HG02943 (cell line): ENCODE data around the gene CAPS.

Experiments
- ATAC-seq: cut with Tn5 transposase; IDR thresholded peaks from one replicate; pipeline ENCODE4 v1.9.1; 2021; ENCODE audit warnings: mild to moderate bottlenecking, low read depth, moderate library complexity; ENCODE audit not compliant: unreplicated experiment

The CAPS gene

DNA sequence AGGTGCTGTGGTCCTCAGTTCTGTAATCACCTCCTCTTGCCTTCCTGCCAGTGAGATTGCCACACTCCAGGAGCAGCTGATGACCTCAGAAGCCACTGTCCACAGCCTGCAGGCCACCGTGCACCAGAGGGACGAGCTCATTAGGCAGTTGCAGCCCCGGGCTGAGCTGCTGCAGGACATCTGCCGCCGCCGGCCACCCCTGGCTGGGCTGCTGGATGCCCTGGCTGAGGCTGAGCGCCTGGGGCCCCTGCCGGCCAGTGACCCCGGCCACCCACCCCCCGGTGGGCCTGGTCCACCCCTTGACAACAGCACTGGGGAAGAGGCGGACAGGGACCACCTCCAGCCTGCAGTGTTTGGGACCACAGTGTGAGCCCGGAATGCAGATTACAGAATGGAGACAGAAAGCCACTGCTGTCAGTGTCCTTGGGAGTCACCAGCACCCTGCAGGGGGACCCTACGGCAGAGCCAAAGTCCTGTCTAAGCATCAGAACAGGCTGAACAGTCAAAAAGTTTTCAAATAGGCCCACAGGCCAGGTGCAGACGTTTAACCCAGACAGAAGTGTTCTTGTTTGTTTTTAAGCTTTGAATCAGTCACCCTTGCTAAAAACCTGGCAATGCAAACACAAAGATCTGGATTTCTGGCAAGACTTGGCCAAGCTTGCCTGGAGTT is 5.1 kb upstream of the CAPS start:
- no peak for ATAC-seq

GRCh38 chr19:5910638-5910907 is 3.5 kb upstream of the CAPS start:
- no peak for ATAC-seq

GRCh38 chr19:5911366-5911765 is 2.7 kb upstream of the CAPS start:
- ATAC-seq = no peak

- no peak for ATAC-seq
Observed at GRCh38 chr19:5914358-5914774, 312 bp downstream of the CAPS start.

DNA sequence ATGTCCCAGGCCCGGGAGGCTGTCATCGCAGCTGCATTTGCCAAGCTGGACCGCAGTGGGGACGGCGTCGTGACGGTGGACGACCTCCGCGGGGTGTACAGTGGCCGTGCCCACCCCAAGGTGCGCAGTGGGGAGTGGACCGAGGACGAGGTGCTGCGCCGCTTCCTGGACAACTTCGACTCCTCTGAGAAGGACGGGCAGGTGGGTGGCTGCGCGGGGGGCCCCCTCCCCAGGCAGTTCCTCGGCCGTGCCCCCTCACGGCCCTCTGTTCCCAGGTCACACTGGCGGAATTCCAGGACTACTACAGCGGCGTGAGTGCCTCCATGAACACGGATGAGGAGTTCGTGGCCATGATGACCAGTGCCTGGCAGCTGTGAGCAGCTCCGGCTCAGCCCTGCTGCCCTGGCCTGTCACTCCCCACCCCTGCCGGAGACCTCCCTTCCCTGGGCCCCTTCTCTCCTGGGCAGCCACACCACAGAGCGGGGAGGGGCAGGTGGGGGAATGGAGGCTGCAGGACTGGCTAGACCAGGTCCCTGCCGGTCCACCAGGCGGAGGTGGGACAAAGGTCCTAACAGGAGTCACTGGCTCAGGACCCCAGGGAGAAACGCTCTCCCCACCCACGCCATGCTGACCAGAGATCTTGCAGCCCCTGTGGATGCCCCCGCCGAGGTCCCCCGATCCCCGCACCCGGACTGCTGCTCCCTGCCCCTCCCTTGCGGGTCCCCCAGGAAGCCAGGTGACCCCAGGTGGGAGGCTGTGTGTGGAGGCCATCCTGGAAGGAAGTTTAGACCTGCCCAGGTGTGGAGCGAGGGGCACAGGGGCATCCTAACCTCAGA is 1.1 kb downstream of the CAPS start:
- ATAC-seq = no peak

DNA sequence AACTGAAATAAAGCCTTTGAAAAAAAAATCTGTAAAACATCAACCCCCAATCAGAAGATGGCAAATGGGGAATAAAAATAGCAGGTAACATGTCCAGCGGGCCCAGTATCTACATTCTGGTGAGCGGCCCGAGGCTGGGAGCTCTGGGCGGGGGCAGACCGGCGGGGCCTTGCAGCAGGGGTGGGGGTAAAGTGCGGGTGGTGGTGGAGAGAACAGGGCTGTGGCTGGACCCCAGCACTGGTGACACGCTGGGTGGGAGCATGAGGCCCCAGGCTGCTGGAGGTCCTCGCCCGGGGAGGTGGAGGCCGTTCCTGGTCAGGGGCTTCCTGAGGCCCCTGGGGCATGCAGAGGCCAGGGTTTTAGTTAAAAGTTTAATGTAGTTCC is 1.7 kb downstream of the CAPS start:
- no peak for ATAC-seq

DNA sequence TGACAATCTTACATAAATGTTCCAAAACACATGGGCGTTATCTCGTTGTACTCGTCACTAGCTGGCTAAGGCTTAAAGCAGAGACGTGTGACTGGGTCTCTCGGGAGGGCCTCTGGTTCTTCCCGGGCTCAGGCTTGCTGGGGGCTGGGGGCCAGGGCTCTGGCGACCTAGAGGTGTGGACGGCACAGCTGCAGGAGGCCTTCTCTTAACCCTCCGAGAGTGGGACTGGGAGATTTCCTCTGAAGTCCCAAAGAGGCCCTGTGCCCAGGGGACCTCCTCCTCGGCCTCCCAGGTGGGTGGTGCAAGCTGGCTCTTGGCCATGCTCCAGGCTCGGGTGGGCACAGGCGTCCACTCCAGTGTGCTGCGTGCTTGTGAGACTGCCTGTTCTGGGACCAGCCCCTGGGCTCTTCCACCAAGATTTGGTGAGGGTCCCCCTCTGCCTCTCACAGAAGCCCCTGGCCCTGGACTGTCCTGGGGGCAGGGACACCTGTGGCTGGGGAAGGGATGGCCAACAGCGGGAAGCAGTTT is 2.2 kb downstream of the CAPS start:
- ATAC-seq = no peak

DNA sequence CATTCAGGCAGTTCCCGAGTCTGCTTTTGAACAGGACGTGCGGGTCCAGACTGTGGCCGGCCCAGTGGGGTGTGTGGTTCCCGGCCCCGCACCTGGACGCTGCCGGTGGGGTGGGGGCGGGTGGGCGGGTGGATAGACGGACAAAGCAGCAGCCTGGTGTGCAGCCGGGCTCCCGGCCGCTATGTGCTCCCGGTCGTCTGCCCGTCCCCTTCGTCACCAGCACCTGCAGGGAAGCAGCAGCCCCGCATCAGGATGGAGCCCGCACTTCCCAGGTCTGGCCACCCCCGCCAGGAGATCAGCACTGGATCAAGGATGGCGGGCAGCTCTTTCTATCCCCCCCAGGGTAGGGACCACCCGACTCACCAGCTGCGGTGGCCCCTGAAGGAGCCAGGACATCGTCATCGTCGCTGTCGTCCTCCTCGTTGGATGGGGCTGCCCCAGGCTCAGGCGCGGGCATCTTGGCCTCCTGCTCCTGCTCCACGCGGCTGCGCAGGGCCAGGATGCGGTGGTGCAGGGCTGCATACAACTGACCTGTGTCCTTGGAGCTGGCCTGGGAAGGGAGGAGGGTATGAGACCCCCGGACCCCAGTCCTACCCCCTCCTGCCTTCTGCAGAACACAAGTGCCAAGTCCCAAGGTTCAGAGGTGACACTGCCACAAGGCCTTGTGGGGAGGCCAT is 3.5 kb downstream of the CAPS start:
- no peak for ATAC-seq

DNA sequence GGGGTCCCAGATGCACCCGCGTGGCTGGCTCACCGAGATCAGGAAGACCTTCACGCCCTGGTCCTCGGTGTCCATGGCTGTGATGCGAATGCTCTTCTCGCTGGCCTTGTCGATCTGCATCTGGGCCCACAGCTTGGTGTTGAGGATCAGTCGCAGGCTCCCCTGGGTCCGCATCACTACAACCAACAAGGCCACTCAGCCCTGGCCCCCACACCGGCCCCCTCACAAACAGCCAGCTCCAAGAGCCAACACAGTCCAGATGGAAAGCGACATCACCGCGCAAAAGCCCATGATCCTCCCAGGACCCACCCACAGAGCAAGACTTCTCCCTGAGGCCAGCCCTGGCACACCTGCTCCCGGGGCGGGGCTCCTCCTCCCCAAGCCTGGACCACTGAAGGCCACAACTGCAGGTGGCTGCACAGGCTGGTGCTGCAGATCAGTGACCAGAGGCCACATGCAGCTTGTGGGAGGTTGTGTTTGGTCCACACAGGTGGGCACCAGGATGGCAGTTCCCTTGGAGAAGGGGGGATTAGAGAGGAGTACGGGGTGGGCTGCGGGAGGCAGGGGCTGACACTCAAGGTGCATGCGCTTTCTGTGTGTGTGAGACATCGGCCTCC is 4.5 kb downstream of the CAPS start:
- ATAC-seq = no peak

DNA sequence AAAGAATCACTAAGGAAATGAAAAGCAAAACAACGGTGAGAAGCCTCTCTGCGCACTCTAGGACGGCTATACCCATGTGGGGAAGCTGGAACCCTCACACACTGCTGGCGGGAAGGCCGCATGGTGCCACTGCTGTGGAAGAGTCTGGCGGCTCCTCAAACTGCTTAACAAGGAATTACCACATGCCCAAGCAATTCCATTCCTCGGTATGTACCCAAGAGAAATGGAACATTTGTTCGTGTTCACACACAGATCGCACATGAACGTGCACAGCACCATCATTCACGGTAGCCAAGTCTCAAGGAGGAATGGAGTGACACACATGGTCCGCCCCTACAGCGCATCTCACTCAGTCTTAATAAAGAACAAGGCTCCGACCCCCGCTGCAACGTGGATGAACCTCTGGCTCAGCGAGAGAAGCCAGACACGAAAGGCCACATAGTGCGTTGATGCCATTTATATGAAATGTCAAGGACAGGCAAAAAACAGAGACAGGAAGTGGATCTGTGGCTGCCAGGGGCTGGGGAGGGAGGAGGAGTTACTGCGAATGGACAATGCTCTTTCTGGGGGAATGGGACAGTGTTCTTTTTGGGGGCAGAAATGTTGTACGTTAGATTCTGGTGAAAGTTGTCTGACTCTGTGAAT is 7.6 kb downstream of the CAPS start:
- no peak for ATAC-seq

DNA sequence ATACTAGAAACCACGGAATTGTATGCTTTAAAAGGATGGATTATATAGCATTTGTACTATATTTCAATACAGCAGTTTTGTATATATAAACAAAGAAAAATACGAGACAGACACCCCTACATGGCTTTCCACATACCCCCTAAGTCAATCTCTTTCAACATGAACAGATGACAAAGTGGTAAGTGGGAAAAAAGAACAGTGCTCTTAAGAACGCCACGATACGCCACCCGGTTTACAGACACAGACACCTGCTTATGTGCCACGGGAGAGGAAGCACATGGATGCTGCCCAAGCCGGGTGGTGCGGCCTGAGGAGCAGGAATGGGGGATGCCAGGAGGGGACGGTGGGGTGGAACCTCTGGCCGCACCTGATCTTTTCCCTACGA is 8.1 kb downstream of the CAPS start:
- no peak for ATAC-seq

DNA sequence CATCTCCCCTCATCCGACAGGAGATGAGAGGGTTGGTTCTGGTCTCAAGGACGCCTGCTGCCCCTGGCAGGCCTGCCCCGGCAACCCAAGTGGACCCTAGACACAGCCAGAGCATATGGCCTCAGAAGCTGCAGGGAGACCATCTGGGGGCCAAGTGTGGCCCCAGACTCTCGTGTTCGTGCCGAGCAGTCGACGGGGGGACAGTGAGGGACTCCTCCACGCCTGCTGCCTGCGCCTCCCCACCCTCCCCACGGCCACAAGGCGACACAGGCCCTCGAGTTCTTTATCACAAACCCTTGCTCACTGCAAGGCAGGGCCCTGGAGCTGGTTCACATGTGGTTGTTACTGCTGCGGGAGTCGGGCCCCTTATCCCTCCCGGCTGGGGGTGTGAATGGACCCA is 9.3 kb downstream of the CAPS start:
- ATAC-seq = no peak

- no peak for ATAC-seq
Observed at GRCh38 chr19:5925830-5926427, 11.9 kb downstream of the CAPS start.

DNA sequence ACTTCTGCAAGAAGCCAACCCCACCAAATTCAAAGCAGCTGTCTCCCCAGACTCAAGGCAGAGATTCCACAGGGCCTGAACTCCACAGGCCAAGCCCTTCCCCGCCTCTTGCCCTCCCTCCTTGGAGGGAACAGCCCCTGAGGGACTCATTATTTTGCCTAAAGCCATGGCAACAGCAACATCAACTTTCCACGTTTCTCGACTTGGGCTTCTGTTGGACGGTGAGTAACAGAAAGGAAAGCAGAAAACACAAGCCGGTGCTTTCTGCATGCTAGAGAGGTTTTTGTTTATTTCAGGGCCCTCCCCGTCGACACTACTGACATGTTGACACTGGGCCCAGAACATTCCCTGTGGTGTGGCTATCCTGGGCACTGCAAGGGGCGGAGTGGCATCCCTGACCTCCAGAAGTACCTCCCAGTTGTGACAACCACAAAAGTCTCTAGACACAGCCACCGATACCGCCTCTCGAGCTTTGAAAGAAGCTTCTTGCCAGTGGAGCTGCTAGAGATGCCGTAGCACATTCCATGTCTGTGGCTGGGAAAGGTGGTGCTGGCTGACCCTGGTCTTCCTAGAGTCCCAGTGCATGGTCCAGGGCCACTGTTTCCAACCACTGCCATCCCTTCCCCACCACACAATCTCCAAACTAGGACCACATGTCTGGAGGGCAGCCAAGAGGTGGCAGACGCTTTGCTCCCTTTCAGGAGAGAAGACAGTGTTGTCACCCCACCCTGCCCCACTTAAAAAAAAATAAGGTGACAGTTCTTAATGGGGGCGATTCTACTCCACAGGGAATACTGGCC is 12.8 kb downstream of the CAPS start:
- ATAC-seq = no peak

- peak; percentile 71 for ATAC-seq
Observed at GRCh38 chr19:5927441-5927821, 13.4 kb downstream of the CAPS start.

DNA sequence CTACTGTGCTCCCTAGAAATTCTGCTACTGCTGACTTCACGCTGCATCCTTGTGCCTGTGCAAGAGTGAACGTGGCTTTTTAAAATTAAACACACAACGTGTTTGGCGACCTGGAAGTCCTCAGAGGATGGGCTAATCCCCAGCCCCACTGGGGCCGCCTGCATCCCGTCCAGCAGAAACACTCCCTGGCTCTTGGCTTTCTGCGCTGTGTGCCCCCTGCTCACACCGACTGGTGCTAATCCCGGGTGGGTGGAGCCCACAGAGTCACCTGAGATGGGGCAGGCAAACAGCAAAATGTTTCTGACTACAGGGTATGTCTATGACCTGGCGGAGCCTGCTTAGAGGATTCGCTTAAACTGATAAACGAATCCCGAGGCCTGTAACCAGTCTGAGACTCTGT is 15.1 kb downstream of the CAPS start:
- no peak for ATAC-seq

- no peak for ATAC-seq
Observed at GRCh38 chr19:5929625-5930024, 15.6 kb downstream of the CAPS start.

GRCh38 chr19:5931251-5931650 is 17.2 kb downstream of the CAPS start:
- ATAC-seq = no peak

- ATAC-seq = no peak
Observed at GRCh38 chr19:5932146-5932545, 18.1 kb downstream of the CAPS start.
